PFSK-1 (cell line): ENCODE data around the gene SERPINB1.

Experiments used
- FOXP2 ChIP-seq: optimal IDR thresholded peaks from 2 replicates; pipeline ENCODE3; 2011; ENCODE audit warnings: borderline replicate concordance, control low read depth, inconsistent platforms; ENCODE audit not compliant: insufficient read depth; ENCODE audit errors: extremely low read length, extremely low read depth
- POLR2AphosphoS5 ChIP-seq: IDR thresholded peaks from 2 replicates; pipeline ENCODE4 v1.6.1; 2012; ENCODE audit warnings: low read depth, mild to moderate bottlenecking, control low read depth, low read length, moderate library complexity
- REST ChIP-seq, 2 experiments: IDR thresholded peaks; 2 replicates each; pipeline versions ENCODE4 v1.6.1 to v1.8.0; 2011 to 2012; ENCODE audit warnings: low read depth in 2 of 2, low read length in 2 of 2, control low read depth in 1 of 2, inconsistent platforms in 1 of 2, mild to moderate bottlenecking in 1 of 2, moderate library complexity in 1 of 2; ENCODE audit not compliant: insufficient read depth in 1 of 2
- SIN3A ChIP-seq: IDR thresholded peaks from 2 replicates; pipeline ENCODE4 v1.6.1; 2012; ENCODE audit warnings: mild to moderate bottlenecking, low read length, moderate library complexity, borderline replicate concordance; ENCODE audit not compliant: insufficient read depth
- TAF1 ChIP-seq: IDR thresholded peaks from 2 replicates; pipeline ENCODE4 v1.6.1; 2012; ENCODE audit warnings: low read length, control low read depth, borderline replicate concordance; ENCODE audit not compliant: insufficient read depth

The SERPINB1 gene

DNA sequence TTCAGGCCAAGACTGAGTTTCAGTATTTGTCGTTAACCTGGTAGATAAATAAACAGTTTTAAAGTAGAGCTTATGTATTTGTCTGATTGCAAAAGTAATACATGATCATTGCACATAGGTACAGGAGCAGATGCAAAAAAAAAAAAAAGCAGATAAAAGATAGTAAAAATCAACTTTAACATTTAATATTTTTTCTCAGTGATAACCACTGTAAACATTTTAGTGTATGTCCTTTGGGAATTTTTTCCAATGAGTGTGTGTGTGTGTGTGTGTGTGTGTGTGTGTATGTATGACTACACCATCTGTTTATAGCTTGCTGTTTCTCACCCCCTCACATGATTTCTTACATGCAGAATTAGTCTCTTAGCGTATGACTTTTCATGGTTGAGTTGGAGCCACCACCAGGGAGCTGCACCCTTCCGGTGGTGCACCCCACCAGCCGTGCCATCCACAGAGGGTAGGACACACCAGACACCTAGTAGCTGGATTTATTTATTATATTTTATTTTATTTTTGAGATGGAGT, 50.2 kb downstream of the SERPINB1 start:
- no peak for TF ChIP-seq REST (IDR thresholded peaks at IDR 0.05; ENCODE audit: insufficient read depth in 1 of 2, low read depth in 2 of 2, low read length in 2 of 2)
- TF ChIP-seq TAF1: no peak
- TF ChIP-seq FOXP2: no peak
- TF ChIP-seq POLR2AphosphoS5: no peak
- no peak for TF ChIP-seq SIN3A

DNA sequence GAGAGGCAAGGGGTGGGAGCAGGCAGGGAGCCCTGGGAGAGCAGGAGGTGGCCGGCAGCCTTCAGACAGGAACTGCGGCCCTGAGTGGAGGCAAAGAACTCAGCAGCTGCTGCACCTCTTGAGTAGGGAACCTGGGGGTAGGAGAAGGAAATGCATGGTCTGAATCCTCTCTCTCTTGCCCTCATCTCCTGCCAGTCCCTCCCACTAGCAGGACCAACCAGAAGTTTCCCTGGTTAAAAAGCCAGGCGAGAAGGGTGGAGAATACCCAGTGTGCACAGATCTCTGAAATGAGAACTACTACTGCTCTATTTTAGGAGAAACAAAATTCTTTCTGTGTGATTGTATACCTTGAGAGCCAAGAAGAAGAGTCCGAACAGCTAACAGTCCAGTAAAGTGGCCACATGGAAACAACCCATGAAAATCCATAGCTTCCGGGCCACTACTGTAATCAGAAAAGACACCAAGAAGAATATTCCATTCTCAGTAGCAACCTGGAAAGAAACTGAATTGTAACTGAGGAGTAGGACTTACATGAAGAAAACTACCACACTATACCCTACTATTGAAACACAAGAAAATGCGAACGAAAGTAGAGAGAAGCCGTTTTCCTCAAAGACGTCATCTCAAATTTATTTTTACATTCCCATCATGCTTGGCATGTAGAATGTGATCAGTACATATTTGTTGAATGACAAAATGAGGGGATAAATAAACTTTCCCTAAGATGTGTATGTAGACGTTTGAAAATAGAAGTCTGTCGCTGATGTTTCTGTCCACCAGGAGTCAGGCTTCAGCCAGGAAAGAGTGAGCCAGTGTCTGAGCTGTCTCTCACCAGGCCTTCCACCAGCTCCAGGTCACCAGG, 50.8 kb downstream of the SERPINB1 start:
- no peak for TF ChIP-seq POLR2AphosphoS5
- no peak for TF ChIP-seq FOXP2
- no peak for TF ChIP-seq REST (IDR thresholded peaks at IDR 0.05; ENCODE audit: insufficient read depth in 1 of 2, low read depth in 2 of 2, low read length in 2 of 2)
- TF ChIP-seq SIN3A: no peak
- TF ChIP-seq TAF1: no peak

GRCh38 chr6:2786269-2786668, 55.4 kb downstream of the SERPINB1 start:
- TF ChIP-seq REST (IDR thresholded peaks at IDR 0.05; ENCODE audit: insufficient read depth in 1 of 2, low read depth in 2 of 2, low read length in 2 of 2): no peak
- TF ChIP-seq SIN3A: no peak
- no peak for TF ChIP-seq POLR2AphosphoS5
- TF ChIP-seq FOXP2: no peak
- no peak for TF ChIP-seq TAF1

- TF ChIP-seq SIN3A: no peak
- TF ChIP-seq TAF1: no peak
- no peak for TF ChIP-seq POLR2AphosphoS5
- no peak for TF ChIP-seq FOXP2
- no peak for TF ChIP-seq REST (IDR thresholded peaks at IDR 0.05; ENCODE audit: insufficient read depth in 1 of 2, low read depth in 2 of 2, low read length in 2 of 2)
These were observed 56.7 kb downstream of the SERPINB1 start for GRCh38 chr6:2784930-2785329.

GRCh38 chr6:2784061-2784460, 57.6 kb downstream of the SERPINB1 start:
- TF ChIP-seq REST (IDR thresholded peaks at IDR 0.05; ENCODE audit: insufficient read depth in 1 of 2, low read depth in 2 of 2, low read length in 2 of 2): no peak
- TF ChIP-seq SIN3A: no peak
- no peak for TF ChIP-seq FOXP2
- TF ChIP-seq TAF1: no peak
- TF ChIP-seq POLR2AphosphoS5: no peak
